Measurements from ENCODE around the gene HTRA1.

HTRA1 gene

GRCh38 chr10:122519144-122519543 is 57.8 kb downstream of the HTRA1 start:
- no peak for DNase-seq (ENCODE audit: low read depth)

GRCh38 chr10:122519873-122520272 is 58.5 kb downstream of the HTRA1 start:
- no peak for DNase-seq (ENCODE audit: low read depth)

GRCh38 chr10:122521011-122521410 is 59.7 kb downstream of the HTRA1 start:
- no peak for DNase-seq (ENCODE audit: low read depth)

GRCh38 chr10:122524811-122525210 is 63.5 kb downstream of the HTRA1 start:
- DNase-seq (ENCODE audit: low read depth): no peak

GRCh38 chr10:122525788-122526187 is 64.4 kb downstream of the HTRA1 start:
- no peak for DNase-seq (ENCODE audit: low read depth)

- DNase-seq (ENCODE audit: low read depth): no peak
These were observed 65.5 kb downstream of the HTRA1 start for GRCh38 chr10:122526892-122527291.

- no peak for DNase-seq (ENCODE audit: low read depth)
These were observed 68.8 kb downstream of the HTRA1 start for GRCh38 chr10:122530177-122530576.

GRCh38 chr10:122531261-122531660 is 69.9 kb downstream of the HTRA1 start:
- no peak for DNase-seq (ENCODE audit: low read depth)

GRCh38 chr10:122531939-122532338 is 70.6 kb downstream of the HTRA1 start:
- no peak for DNase-seq (ENCODE audit: low read depth)

- DNase-seq (ENCODE audit: low read depth): no peak
These were observed 71.4 kb downstream of the HTRA1 start for GRCh38 chr10:122532601-122533296.

- no peak for DNase-seq (ENCODE audit: low read depth)
These were observed 76.2 kb downstream of the HTRA1 start for GRCh38 chr10:122537545-122537944.

- DNase-seq (ENCODE audit: low read depth): no peak
These were observed 80.2 kb downstream of the HTRA1 start for GRCh38 chr10:122541541-122542002.

GRCh38 chr10:122543676-122544445 is 82.5 kb downstream of the HTRA1 start:
- no peak for DNase-seq (ENCODE audit: low read depth)

- DNase-seq (ENCODE audit: low read depth): no peak
These were observed 83.1 kb downstream of the HTRA1 start for GRCh38 chr10:122544493-122544892.

GRCh38 chr10:122546242-122546641 is 84.9 kb downstream of the HTRA1 start:
- DNase-seq (ENCODE audit: low read depth): no peak

GRCh38 chr10:122548407-122549085 is 87.2 kb downstream of the HTRA1 start:
- DNase-seq (ENCODE audit: low read depth): no peak

- no peak for DNase-seq (ENCODE audit: low read depth)
These were observed 88.3 kb downstream of the HTRA1 start for GRCh38 chr10:122549636-122550035.

GRCh38 chr10:122550427-122550826 is 89.1 kb downstream of the HTRA1 start:
- no peak for DNase-seq (ENCODE audit: low read depth)

GRCh38 chr10:122550983-122551382 is 89.6 kb downstream of the HTRA1 start:
- no peak for DNase-seq (ENCODE audit: low read depth)

- DNase-seq (ENCODE audit: low read depth): no peak
These were observed 90.1 kb downstream of the HTRA1 start for GRCh38 chr10:122551450-122551849.

- DNase-seq (ENCODE audit: low read depth): no peak
These were observed 92.0 kb downstream of the HTRA1 start for GRCh38 chr10:122553341-122553740.

- no peak for DNase-seq (ENCODE audit: low read depth)
These were observed 93.0 kb downstream of the HTRA1 start for GRCh38 chr10:122554131-122555036.

Data from CMK (cell line).